ENCODE measurements around the gene RRP36.
"Not testable (repeated sequence)": the region's sequence is repeated elsewhere in the genome, so short reads cannot be mapped to it uniquely, and the experiment has no call there.

RRP36 gene

GRCh38 chr6:43040542-43041257 lies 19.3 kb downstream of the RRP36 start:
- no peak for DNase-seq

- DNase-seq: not testable (repeated sequence)
These were observed 20.1 kb downstream of the RRP36 start for GRCh38 chr6:43041475-43041874.

GRCh38 chr6:43043310-43043709 lies 21.9 kb downstream of the RRP36 start:
- DNase-seq: no peak

GRCh38 chr6:43045371-43045930 lies 24.0 kb downstream of the RRP36 start:
- DNase-seq: no peak

- DNase-seq: no peak
These were observed 26.6 kb downstream of the RRP36 start for GRCh38 chr6:43047998-43048397.

GRCh38 chr6:43050981-43051380 lies 29.6 kb downstream of the RRP36 start:
- no peak for DNase-seq

- no peak for DNase-seq
These were observed 30.9 kb downstream of the RRP36 start for GRCh38 chr6:43052225-43052841.

- no peak for DNase-seq
These were observed 31.6 kb downstream of the RRP36 start for GRCh38 chr6:43052842-43053544.

- DNase-seq: peak; percentile 83
These were observed 32.3 kb downstream of the RRP36 start, which contains the start of gene CUL7 for GRCh38 chr6:43053545-43054205. Gene CUL7 (minus strand): TSS chr6:43053851. CDS start chr6:43052788, 1,063 bp downstream.

GRCh38 chr6:43054206-43054943 lies 33.0 kb downstream of the RRP36 start:
- DNase-seq: no peak

GRCh38 chr6:43055966-43056365 lies 34.5 kb downstream of the RRP36 start:
- DNase-seq: no peak

GRCh38 chr6:43058531-43058930 lies 37.1 kb downstream of the RRP36 start:
- DNase-seq: no peak

- peak; percentile 98 for DNase-seq
These were observed 38.0 kb downstream of the RRP36 start, which contains the start of the genes KLC4 and MRPL2 for GRCh38 chr6:43059168-43060033. Gene KLC4 (plus strand): TSS chr6:43059631. CDS start chr6:43061336, 1,705 bp downstream. Gene MRPL2 (minus strand): TSS chr6:43059434. CDS start chr6:43059381, 53 bp downstream.

- DNase-seq: no peak
These were observed 38.8 kb downstream of the RRP36 start for GRCh38 chr6:43060034-43060754.

- no peak for DNase-seq
These were observed 39.6 kb downstream of the RRP36 start for GRCh38 chr6:43060755-43061633.

- DNase-seq: no peak
These were observed 40.4 kb downstream of the RRP36 start for GRCh38 chr6:43061861-43062260.

- no peak for DNase-seq
These were observed 41.4 kb downstream of the RRP36 start for GRCh38 chr6:43062818-43063217.

GRCh38 chr6:43070028-43070632 lies 48.7 kb downstream of the RRP36 start:
- DNase-seq: peak; percentile 27
